Activated naive CD8-positive, alpha-beta T cell treated with anti-CD3 and anti-CD28 coated beads, Interleukin-2, amount 10 ng/mL, durations not matched to agents 7 days and 5 days (primary cell): ENCODE results near the gene AKR1C8. TPM values are rescaled to one million over a fixed set of nuclear protein-coding genes. Genes with fewer than 3 reads are reported as not detected.
"Not testable (repeated sequence)": the region's sequence is repeated elsewhere in the genome, so short reads cannot be mapped to it uniquely, and the experiment has no call there.

ENCODE experiments used
- ATAC-seq: fragments of 150-1000 bp; cut with Tn5 transposase; one replicate; pipeline ENCODE4 v1.10.0; 2021; ENCODE audit warnings: low read depth, moderate library complexity
- POLR2A ChIA-PET: fragments of 350-600 bp; sonication (Branson Sonifier 250); formaldehyde crosslinking; loops from one replicate; lab custom pipeline; 2021; ENCODE audit warnings: antibody characterized with exemption; lab: Charles Lee
- DNase-seq: peaks from one replicate; pipeline ENCODE4 v3.0.0; 2021
- H3K27ac Mint-ChIP-seq: one replicate; pipeline ENCODE4 v1.8.0; 2022; ENCODE audit warnings: mild to moderate bottlenecking, mixed read lengths
- H3K27me3 Mint-ChIP-seq: one replicate; pipeline ENCODE4 v1.8.0; 2022; ENCODE audit warnings: mild to moderate bottlenecking, moderate library complexity, mixed read lengths
- H3K36me3 Mint-ChIP-seq: one replicate; pipeline ENCODE4 v1.8.0; 2021; ENCODE audit warnings: mild to moderate bottlenecking, mixed read lengths
- H3K4me1 Mint-ChIP-seq: one replicate; pipeline ENCODE4 v1.8.0; 2021; ENCODE audit warnings: mixed read lengths
- H3K4me3 Mint-ChIP-seq: one replicate; pipeline ENCODE4 v1.8.0; 2022; ENCODE audit warnings: mild to moderate bottlenecking, moderate library complexity, mixed read lengths
- H3K9me3 Mint-ChIP-seq: one replicate; pipeline ENCODE4 v1.8.0; 2021; ENCODE audit warnings: mixed read lengths
- total RNA-seq, 2 experiments: library from RNA; stranded (reverse); gene quantifications; one replicate each; pipeline ENCODE4 v1.2.3, GENCODE V29; 2021

AKR1C8 gene
- total RNA-seq, 2 experiments from 2014 or later = 0.48 TPM; not detected in 1

- DNase-seq (no peak), ATAC-seq (no peak)
- Mint-ChIP-seq H3K27me3 (peaks cover 10% of the 10 kb centered on the region), H3K4me3 (no peak overlapping the region), H3K4me1 (no peaks in the 10 kb centered on the region), H3K27ac (no peak overlapping the region), H3K9me3 (peaks cover 7% of the 10 kb centered on the region), H3K36me3 (no peaks in the 10 kb centered on the region)
- POLR2A ChIA-PET = no interaction called here
These were observed 67.9 kb downstream of the AKR1C8 start for GRCh38 chr10:5117026-5117425.

- ATAC-seq = no peak
- no peak for DNase-seq
- Mint-ChIP-seq H3K4me1 (no peaks in the 10 kb centered on the region), H3K36me3 (no peaks in the 10 kb centered on the region), H3K9me3 (peaks cover 7% of the 10 kb centered on the region), H3K27ac (no peak overlapping the region), H3K4me3 (no peak overlapping the region), H3K27me3 (peaks cover 10% of the 10 kb centered on the region)
- POLR2A ChIA-PET = no interaction called here
These were observed 68.3 kb downstream of the AKR1C8 start for GRCh38 chr10:5116621-5117020.

- H3K36me3 Mint-ChIP-seq, DNase-seq, H3K27ac Mint-ChIP-seq, ATAC-seq, H3K27me3 Mint-ChIP-seq, POLR2A ChIA-PET, H3K9me3 Mint-ChIP-seq, H3K4me3 Mint-ChIP-seq, H3K4me1 Mint-ChIP-seq: not testable (repeated sequence)
These were observed 75.1 kb downstream of the AKR1C8 start for GRCh38 chr10:5109861-5110260.

GRCh38 chr10:5108658-5109416 is 76.1 kb downstream of the AKR1C8 start:
- H3K9me3 Mint-ChIP-seq = peaks cover 1% of the 10 kb centered on the region
- no peaks in the 10 kb centered on the region for H3K4me1 Mint-ChIP-seq
- no peak for ATAC-seq
- no peak overlapping the region for H3K4me3 Mint-ChIP-seq
- H3K27ac Mint-ChIP-seq = no peak overlapping the region
- H3K27me3 Mint-ChIP-seq = no peaks in the 10 kb centered on the region
- no peaks in the 10 kb centered on the region for H3K36me3 Mint-ChIP-seq
- no peak for DNase-seq
- POLR2A ChIA-PET = no interaction called here

- POLR2A ChIA-PET = no interaction called here
- no peaks in the 10 kb centered on the region for H3K36me3 Mint-ChIP-seq
- ATAC-seq (no peak), DNase-seq (no peak)
- H3K4me3 Mint-ChIP-seq = no peak overlapping the region
- peaks cover 1% of the 10 kb centered on the region for H3K9me3 Mint-ChIP-seq
- no peak overlapping the region for H3K27ac Mint-ChIP-seq
- H3K27me3 Mint-ChIP-seq = no peaks in the 10 kb centered on the region
- H3K4me1 Mint-ChIP-seq = no peaks in the 10 kb centered on the region
These were observed 77.0 kb downstream of the AKR1C8 start for GRCh38 chr10:5107860-5108526.

GRCh38 chr10:5106553-5106952 is 78.4 kb downstream of the AKR1C8 start:
- H3K9me3 Mint-ChIP-seq = peaks cover 1% of the 10 kb centered on the region
- no peaks in the 10 kb centered on the region for H3K4me1 Mint-ChIP-seq
- ATAC-seq (no peak), DNase-seq (no peak)
- POLR2A ChIA-PET = no interaction called here
- H3K27me3 Mint-ChIP-seq = no peaks in the 10 kb centered on the region
- no peak overlapping the region for H3K27ac Mint-ChIP-seq
- H3K4me3 Mint-ChIP-seq = no peak overlapping the region
- no peaks in the 10 kb centered on the region for H3K36me3 Mint-ChIP-seq

- H3K4me3 Mint-ChIP-seq = no peak overlapping the region
- no peaks in the 10 kb centered on the region for H3K27me3 Mint-ChIP-seq
- POLR2A ChIA-PET = no interaction called here
- no peak overlapping the region for H3K27ac Mint-ChIP-seq
- no peak for ATAC-seq
- no peaks in the 10 kb centered on the region for H3K36me3 Mint-ChIP-seq
- H3K9me3 Mint-ChIP-seq = peaks cover 1% of the 10 kb centered on the region
- no peak for DNase-seq
- no peaks in the 10 kb centered on the region for H3K4me1 Mint-ChIP-seq
These were observed 79.3 kb downstream of the AKR1C8 start for GRCh38 chr10:5105626-5106025.

Other genes starting within 250 kb of the AKR1C8 start
- 1 to 10 TPM; 1.0 to 1.1 TPM for gene AKR1C1, start 221.7 kb downstream of the AKR1C8 start, total RNA-seq
- gene AKR1C2, start 181.3 kb downstream of the AKR1C8 start, total RNA-seq = not detected
- gene AKR1C3, start 90.7 kb downstream of the AKR1C8 start, total RNA-seq = 1 to 10 TPM; 1.8 to 2.0 TPM
- not detected for gene AKR1C4, start 11.7 kb upstream of the AKR1C8 start, total RNA-seq
- not detected for gene UCN3, start 179.8 kb upstream of the AKR1C8 start, total RNA-seq
- gene TUBAL3, start 219.7 kb upstream of the AKR1C8 start, total RNA-seq = not detected
- gene NET1, start 227.4 kb upstream of the AKR1C8 start, total RNA-seq = 10 to 100 TPM; 20.3 to 22.7 TPM